GM18951 (cell line): Measurements from ENCODE around the gene FAS.

Experiments used
- POLR2A ChIP-seq: IDR thresholded peaks from 4 replicates; pipeline ENCODE4 v1.6.1; 2011; ENCODE audit warnings: mild to moderate bottlenecking; ENCODE audit not compliant: insufficient read length, insufficient read depth; ENCODE audit errors: extremely low read depth
- in situ Hi-C: fragments of 300-500 bp; cut with MboI; formaldehyde crosslinking; loops from one replicate; pipeline ENCODE4 v1.12.0; 2022; ENCODE audit warnings: low sequenced_read_pairs, mixed read lengths, inconsistent platforms; ENCODE audit not compliant: unreplicated experiment

FAS gene

DNA sequence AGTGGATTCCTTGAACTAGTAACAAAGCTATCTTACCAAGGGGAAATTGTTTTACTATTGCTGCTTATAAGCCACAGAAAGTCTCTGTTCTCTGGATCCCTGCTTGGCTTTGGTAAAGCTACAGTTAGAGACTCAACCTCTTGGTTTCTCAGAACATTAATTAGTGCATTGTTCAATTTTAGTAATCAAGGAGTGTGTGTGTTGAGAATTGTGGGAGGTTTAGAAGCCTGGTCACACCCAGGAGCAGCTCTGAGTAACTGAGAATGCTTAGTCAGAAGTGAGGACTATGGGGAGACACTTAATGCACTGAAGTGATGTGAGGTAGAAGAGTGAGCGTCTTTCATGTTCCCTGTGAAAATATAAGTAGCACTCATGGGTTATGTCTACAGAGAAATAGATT is 29.8 kb upstream of the FAS start:
- in situ Hi-C loops: no loop called here
- no peak for TF ChIP-seq POLR2A

DNA sequence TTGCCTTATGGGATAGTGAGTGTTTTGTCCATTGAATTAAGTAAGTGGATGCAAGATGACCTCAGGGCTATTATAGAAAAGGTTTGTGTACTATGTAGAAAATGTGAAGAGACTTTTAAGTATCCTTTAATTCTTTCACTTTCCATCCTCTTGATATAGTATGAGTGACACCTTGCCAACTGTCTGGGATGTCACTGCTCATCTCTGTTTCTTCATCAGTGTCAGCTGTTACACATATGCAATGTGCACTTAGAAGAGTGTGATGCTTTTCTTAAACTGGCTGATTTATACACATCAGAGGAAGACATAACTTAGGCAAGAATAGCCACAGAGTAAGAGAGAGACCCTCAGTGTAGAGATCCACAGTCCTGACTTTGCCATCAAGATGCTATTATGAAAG is 29.3 kb upstream of the FAS start:
- in situ Hi-C loops: no loop called here
- TF ChIP-seq POLR2A: no peak

DNA sequence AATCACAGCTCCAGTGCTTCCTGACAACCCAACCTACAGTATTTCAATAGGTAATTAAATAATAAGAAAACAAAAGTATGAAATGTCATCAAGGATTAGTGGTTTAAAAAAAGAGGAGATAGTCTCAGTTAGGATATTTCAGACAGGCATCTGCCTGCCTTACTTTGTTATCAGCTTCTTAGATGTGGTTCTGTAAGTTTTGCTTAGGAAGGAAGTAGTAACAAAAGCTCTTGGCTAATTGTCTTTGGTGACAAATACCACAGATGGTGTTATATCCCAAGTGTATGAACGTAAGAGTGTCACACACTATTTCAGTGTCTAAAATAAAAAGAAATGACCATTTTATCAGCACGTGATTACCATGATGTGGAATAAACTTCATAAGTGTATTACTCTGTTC is 28.3 kb upstream of the FAS start:
- no peak for TF ChIP-seq POLR2A
- in situ Hi-C loops: no loop called here

DNA sequence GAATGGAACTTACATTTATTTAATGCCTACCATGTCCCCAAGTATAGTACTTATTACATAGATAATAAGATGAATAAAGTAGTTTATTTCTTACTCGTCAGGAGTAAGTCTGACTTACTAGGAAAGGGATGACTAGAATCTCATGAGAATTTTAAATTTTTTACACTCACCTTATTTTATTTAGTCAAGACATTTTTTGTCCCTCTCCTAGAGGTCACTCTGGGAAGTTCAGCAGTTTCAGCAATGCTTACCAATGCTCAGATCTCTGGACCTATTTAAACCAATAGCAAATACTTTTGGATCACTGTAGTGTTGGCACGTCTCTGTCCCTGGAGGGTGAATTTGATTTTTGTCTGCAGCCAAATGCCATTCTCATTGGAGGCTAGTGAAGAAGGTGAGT is 27.3 kb upstream of the FAS start:
- no peak for TF ChIP-seq POLR2A
- in situ Hi-C loops: no loop called here

DNA sequence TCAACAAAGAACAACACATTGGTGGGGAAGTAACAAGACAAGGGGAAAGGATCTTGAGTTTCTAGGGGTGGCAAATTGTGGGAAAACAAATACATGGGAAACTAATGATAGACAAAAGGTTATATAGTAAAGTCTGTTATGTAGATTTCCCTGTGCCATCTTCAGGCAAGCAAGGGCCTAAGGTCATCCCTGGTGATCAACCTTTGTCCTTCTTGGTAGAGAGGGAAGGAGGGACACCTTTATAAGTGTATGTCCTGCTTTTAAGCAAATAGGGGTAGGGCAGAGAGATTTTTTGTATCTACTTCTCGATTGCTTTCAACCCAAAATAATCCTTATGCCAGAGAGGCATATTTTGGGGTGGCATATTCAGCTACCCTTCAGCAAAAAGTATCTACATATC is 26.2 kb upstream of the FAS start:
- no peak for TF ChIP-seq POLR2A
- in situ Hi-C loops: no loop called here

DNA sequence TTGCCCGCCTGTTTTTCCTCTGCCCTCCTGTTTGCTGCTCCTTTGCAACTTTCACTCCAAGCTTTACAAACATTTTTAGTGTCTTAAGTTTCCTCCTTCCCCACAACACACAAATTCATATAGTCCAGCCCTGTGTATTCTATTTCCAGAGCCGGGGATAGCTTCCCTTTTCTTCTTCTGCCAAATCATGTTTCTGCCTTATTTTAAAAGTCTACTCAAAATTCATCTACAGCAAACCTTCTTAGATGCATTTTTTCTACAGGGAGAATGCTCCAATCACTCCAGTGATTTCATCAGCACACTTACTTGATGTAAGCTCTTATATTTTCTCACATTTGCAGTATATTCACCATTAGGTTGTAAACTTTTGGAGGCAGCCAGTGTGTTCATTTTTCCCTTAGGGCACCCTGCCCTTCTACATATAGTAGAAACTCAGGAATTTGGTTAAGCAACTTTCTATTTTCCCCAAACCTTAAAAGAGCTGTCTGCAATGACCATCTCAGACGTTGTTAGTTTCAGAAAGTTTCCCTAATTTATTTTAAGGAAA is 25.7 kb upstream of the FAS start:
- TF ChIP-seq POLR2A: no peak
- in situ Hi-C loops: no loop called here

DNA sequence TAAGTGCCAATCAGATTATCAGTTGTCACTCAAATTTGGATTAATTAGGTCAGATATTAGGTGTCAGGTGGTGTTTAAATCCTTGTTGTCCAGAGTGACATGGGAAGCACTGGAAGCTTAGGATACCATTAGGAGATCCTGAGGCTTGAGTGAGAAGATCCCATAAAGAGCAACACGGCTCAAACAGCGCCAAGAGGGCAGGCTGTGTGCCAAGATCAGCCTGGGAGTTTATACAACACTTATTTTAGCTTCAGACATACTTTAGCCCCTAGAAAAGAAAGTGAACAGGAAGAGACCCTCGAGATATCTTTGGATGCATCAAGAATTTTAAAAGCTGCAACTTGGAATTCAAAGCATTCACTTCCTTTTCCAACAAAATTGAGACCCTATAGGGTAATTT is 23.8 kb upstream of the FAS start:
- in situ Hi-C loops: no loop called here
- no peak for TF ChIP-seq POLR2A

DNA sequence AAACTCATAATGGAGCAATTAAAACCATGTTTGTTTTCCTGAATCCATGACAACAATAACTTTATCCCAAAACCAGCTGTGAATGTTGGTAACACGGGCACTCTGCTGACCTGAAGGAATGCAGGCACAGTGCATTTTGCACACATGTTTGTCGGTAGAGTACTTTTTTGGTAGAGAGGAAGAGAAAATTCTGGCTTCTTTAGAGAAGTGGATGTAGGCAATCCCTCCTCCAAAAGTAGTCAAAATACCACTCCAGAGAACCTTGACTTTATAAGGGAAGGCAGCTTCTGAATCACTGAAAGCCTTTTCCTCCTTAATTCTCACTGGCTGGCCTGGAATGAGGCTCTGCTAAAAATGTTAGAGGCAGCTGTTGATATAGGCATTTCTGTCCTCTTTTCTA is 22.2 kb upstream of the FAS start:
- TF ChIP-seq POLR2A: no peak
- in situ Hi-C loops: no loop called here

DNA sequence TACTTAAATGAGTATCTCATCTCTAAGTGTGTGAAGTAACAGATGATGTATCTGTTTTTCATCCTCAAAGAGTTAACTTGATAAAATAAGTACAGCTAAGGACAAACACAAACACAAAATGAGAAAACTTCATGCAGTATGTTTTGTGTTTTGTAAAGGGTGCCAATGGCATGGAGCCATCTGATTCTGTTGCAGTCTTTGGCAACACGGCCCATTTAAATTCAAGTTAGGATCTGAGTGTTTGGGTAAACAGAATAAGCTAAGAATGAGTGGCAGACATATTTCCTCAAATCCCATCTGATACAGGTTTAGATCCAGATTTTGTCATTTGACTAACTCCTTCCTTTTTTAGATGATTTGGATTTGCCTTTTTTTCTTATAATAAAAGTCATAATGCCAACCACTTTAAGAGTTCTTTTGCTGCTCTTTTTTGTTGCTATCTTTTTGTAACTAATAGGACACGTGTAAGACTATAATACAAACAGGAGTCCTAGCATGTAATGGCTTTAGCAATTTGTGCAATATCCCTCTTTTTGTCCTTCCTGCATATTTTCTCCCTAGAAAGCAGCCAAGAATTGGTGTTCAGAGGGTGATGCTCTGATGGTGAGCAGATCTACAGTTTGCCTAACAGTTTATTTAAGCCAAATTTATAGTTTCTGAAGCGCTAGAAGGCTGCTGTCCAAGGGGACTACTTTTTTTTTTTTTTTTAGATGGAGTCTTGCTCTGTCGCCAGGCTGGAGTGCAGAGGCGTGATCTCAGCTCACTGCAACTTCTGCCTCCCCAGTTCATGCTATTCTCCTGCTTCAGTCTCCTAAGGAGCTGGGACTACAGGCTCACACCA is 19.2 kb upstream of the FAS start:
- TF ChIP-seq POLR2A: no peak
- in situ Hi-C loops: no loop called here

DNA sequence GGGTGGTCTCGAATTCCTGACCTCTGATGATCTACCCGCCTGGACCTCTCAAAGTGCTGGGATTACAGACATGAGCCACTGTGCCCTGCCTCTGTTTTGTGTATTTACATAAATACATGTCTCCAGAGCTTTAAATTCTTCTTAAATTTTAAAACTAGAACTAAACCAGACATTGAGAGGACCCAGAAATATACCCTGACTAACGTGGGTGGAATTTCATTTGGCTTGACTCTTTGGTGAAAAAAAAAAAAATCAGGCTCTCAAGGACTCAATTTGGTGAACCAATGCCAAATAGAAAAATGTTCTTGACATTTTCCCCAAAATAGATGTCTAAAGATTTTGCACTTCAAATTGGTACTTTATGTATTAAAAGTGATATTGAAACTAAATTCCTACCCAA is 16.6 kb upstream of the FAS start:
- TF ChIP-seq POLR2A: no peak

DNA sequence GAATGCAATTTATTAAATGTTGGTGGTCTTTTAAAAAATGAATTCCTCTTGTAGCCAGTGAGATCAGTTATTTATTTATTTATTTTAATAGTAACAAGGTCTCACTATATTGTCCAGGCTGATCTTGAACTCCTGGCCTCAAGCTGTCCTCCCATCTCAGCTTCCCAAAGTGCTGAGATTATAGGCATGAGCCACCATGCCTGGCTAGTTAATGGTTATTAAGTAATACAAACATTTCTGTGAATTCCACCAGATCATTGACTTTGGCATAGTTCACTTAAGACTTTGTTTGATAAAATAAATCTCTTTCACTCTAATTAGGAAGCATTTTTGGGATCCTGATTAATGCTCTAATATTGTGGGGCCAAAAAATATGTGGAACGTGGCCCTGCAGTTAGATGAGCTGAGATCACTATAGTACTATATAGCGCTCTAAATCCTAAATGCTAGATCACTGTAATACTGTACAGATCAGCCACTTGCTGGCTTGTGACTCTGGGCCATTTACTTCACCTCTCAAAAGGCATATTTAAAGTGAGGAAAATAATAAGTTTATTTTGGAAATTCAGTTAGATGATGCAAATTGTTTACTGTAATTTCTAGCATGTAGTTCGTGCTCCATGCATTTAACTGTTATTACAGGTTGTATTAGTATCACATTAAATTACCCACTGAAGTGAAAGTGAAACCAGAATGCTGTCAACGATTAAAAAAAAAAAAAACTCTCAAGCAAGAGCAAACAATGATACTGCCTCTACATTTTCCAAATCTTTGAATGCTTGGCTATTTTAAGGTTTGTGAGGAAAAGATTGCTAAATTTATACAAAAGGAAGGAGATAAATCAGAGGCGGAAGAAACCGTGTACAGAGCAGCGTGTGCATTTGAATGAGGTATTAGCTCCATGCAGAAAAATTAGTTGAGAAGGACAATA is 15.9 kb upstream of the FAS start:
- TF ChIP-seq POLR2A: no peak
- in situ Hi-C loops: no loop called here

More for the DNA sequence above, 16.6 kb upstream of the FAS start:
- in situ Hi-C loops: no loop called here

DNA sequence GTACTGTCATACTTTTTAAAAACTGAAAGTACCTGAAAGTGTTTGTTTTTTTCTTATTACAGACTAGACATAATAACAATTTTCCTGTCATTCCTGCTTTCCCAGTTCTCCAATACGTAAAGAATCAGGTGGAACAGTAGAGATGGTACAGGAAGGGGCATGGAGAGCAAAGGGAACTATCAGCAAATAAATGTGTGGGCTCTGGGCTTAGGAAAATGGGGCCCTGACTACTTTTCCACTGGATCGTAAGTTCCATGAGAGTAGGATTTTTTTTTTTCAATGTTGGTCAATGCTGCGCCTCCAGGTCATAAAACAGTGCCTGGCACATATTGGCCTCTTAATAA is 15.2 kb upstream of the FAS start:
- in situ Hi-C loops: no loop called here

DNA sequence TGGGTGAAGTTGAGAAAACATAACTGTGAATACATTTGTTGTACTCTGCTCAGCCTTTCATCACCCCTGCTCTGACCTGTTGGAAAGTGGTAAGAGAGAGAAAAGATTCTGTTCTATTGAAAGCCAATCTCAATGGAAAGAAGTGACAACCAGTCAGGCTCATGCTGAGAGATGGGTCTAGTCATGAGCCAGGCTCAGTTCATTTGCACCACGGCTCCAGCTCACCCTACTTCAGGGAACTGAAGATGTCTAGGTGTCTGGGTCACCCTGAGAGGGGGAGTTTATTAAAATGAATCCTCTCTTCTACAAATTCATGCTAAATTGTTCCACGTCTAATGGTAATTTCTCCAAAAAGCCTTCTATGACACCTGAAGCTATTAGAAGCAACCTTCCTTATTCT is 12.1 kb upstream of the FAS start:
- TF ChIP-seq POLR2A: no peak

More for the DNA sequence above, 15.2 kb upstream of the FAS start:
- TF ChIP-seq POLR2A: no peak

More for the DNA sequence above, 12.1 kb upstream of the FAS start:
- in situ Hi-C loops: no loop called here
